GM21515 (cell line): ENCODE results near the gene SLC51B.
A peak's percentile ranks its signal among the peaks of the same experiment; 100 is the strongest.
"Not testable (repeated sequence)": the region's sequence is repeated elsewhere in the genome, so short reads cannot be mapped to it uniquely, and the experiment has no call there.

Source experiments
- ATAC-seq: cut with Tn5 transposase; IDR thresholded peaks from one replicate; pipeline ENCODE4 v1.9.1; 2021; ENCODE audit not compliant: unreplicated experiment

Gene SLC51B

DNA sequence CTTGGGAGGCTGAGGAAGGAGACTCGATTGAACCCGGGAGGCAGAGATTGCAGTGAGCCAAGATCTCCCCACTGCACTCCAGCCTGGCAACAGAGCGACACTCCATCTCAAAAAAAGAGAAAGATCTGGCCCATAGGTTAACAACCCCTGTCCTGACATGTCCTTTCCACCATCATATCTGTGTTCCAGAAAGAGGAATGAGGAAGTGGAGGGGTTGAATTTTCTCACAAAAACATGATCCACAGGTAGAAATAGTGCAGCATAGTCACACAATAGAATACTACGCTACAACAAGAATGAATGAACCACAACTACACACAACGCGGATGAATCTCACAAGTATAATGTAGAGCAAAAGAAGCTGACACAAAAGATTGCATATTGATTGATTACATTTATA lies 4.7 kb upstream of the SLC51B start:
- no peak for ATAC-seq

DNA sequence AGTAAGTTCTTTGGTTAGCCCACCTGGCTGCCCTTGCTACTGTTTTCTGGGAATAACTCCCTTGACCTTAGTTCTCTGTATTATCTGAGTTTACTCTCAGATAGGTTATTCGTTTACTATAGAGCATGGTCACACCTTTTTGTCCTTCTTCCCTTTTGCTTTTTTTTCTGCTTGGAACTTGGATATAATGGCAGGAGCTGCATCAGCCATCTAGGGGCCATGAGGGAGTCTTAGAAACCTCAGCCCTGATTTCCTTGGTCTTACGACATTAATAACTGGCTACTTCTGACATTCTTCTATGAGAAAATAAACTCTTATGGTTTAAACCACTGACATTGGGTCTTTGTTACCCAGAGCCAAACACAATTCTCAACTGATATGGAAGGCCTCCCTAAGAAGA lies 3.4 kb upstream of the SLC51B start:
- ATAC-seq: no peak

DNA sequence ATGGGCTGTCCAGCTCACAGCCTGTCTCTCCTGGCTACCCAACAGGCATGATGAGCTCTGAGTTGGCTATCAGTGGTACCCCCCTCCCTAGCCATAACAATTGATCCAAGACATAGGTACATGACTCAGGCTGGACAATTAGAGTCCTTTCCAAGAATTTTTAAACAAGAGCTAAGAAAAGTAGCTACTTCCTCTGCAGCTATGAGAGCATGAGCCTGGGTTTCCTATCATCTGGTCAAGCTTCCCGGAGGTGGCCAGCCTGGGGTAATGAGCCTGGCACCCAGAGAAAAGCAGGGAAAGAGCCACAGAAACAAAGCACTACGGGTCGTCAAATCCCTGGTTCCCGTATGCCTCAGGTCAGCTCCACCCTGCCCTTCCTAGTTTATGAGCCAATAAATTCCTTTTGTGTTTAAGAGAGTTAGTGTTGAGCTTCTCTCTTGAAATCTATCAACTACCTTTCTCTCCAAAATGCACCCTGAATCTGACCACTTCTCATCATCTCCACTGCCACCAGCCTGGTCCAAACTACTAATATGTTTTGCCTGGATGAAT lies 2.3 kb upstream of the SLC51B start:
- no peak for ATAC-seq

DNA sequence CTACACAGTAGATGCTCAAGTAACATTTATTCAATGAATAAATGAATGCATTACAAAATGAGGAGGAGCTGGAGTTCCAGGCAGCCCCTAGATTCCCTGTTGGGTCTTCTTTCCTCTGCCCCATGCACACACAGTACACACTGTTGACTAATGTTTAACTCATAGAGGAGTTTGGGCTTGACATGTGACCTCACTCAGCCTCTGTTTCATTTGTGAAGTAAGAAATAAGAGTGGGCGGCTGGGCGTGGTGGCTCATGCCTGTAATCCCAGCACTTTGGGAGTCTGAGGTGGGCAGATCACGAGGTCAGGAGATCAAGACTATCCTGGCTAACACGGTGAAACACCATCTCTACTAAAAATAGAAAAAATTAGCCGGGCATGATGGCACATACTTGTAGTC lies 969 bp upstream of the SLC51B start:
- ATAC-seq: not testable (repeated sequence)

DNA sequence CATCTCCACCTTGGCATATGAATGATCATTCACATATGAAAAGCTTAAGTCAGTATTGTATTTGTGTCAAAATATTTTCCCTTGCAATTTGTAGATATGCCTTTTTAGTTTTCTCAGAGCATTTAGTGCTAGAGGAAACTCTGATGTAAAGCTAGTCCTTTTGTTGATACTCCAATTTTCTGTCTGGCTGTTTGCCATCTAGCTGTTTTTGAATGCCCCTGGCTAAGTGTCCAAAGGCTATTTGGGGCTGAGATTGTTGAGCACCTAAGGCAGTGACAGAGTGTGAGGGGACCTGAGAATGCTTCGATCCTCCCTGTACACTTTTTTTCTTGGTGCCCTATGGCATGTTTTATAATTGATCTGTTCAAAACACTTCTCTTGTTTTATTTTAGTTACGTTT lies 3.1 kb downstream of the SLC51B start:
- no peak for ATAC-seq

DNA sequence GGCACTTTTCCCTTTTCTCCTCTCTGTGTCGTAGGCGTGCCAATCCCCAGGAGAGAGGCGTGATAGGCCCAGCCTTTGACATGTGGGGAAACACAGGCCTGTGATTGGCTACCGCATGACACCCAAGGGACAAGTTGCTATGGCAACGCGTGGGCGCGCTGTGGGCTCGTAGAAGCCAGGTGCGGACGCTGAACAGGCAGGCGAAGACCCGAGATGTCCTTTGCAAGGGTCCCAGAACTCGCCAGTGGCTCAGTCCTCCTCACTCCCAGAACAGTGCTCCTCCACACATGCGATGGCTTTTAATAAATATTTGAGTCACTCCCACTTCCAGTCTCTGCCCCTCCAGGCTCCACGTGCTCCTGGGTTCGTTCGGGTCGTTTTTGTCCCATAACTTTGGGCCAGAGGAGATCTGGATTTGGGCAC lies 4.2 kb downstream of the SLC51B start:
- peak; percentile 77 for ATAC-seq

DNA sequence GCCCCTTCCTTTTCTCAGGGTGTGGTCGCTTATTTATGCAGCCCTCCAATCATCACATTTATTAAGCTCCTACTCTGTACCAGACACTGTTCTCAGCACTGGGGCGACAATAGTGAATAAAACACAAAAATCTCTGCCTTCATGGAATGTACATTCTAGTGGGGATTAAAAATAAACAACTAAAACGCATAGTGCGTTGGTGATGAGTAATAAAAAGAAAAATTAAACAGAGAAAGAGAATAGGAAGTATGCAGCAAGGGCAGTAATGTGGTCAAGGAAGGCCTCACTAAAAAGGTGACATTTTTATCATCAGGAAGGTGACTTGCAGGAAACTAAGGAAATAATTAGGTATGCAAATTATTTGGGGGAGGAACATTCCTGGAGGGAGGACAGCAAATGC lies 5.1 kb downstream of the SLC51B start:
- ATAC-seq: no peak

DNA sequence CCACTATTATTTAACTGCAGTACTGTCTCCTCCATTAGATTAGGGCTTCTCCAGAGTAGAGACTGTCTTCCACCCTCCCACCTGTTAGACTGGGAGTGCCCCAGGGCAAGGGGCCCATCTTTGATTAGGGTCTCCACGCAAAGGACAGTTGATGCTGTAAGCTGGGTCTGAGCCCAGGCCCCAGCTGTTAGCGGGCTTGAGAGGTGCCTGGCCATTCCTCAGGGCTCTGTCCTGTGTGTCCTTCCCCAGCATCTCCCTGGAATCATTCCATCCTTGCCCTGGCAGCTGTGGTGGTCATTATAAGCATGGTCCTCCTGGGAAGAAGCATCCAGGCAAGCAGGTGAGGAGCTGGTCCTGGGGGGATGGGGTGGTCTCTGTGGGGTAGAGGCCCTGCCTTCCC lies 6.1 kb downstream of the SLC51B start:
- ATAC-seq: no peak

DNA sequence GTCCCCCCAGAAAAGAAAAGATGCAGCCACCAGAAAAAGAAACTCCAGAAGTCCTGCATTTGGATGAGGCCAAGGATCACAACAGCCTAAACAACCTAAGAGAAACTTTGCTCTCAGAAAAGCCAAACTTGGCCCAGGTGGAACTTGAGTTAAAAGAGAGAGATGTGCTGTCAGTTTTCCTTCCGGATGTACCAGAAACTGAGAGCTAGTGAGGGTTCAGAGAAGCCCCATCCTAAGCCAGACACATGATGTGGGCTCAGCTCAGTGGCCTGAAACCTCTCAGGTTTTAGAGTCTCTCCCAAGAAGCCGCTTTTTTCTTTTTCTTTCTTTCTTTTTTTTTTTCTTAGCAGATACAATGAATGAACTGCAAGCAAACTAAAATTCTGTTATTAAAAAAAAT lies 7.8 kb downstream of the SLC51B start:
- ATAC-seq: no peak

DNA sequence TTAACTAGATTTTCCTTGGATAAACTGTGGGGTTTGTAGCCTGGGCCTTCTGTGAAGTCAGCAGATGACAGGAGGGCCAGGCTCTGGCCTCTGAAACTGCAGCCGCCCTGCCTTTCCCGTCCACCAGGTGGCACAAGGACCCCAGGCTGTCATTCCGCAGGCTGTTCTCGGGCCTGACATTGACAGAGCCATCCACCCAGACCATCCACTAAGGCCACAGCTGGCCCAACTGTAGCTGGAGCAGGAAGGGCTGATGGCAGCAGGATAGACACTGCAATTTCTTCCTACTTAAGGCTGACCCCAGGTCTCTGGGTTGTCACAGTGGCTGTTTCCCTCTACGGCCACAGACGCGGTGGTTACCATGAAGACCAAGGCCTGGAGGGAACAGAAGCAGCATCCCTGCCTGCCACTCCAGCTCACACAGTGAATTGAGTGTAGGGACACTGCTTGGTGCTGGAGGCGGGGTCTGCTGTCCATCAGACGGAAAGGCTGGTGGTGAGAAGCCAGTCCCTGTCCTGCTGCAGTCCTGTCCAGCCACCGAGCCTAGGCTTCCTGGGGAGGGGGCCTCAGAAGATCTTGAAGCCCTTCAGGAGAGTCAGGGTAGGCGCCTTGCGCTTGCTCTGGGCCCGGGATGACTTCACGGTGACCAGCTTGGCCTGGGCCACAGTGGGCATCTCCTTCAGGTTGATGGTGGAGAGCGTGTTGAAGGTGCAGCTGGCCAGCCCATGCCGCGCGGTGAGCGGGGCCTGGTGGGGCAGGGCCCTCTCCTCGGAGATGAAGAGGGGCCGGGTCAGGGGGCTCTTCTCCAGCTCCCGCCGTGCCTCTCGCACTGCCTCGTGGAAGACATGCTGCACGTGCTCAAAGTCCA lies 9.4 kb downstream of the SLC51B start:
- no peak for ATAC-seq

DNA sequence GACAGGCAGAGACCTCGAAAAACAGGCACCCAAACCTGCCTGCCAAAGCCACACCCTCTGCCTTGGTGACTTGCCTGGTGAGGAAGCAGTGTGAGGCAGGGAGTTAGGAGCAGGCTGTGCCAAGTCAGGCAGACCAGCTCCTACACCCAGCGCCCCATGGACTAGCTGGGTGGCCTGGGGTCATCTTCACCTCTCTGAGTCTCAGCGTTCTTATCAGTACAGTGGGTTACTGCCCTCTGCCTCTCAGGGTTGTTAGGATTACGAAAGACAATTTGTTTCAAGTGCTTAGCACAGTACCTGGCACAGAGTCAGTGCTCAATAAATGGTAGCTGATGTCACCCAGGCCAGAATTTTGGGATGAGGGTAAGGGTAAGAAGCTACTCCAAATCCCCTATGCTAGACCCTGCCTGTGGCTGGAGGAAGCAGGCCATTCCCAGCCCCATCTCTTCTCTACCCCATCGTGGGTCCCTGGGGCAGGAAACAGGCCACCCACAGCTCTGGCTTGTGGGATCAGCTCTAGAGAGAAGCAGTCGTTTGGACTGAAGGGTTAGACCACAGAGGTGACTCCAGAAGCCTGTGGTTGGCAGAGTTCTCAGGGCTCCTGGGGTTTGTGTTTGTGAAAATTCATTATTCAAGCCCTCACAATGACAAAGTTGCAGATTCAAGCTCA lies 10.1 kb downstream of the SLC51B start:
- no peak for ATAC-seq

DNA sequence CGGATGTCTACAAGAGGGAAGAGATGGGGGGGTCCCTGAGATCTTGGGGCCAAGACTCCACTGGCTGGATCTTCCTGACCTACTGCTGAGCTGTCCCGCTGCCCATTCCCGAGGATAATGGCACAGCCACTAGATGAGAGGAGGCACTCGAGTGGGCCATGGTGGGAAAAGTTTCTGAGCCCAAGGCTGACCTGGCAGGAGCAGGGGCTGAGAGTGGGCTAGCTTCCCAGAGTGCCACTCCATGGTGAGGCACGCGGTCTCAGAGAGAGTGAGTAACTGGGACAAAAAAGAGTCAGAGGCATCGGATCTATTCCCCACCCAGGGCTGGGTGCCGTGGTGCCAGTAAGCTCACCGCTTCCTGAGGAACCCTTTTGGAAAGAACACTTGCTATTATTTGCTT lies 10.9 kb downstream of the SLC51B start:
- ATAC-seq: no peak

DNA sequence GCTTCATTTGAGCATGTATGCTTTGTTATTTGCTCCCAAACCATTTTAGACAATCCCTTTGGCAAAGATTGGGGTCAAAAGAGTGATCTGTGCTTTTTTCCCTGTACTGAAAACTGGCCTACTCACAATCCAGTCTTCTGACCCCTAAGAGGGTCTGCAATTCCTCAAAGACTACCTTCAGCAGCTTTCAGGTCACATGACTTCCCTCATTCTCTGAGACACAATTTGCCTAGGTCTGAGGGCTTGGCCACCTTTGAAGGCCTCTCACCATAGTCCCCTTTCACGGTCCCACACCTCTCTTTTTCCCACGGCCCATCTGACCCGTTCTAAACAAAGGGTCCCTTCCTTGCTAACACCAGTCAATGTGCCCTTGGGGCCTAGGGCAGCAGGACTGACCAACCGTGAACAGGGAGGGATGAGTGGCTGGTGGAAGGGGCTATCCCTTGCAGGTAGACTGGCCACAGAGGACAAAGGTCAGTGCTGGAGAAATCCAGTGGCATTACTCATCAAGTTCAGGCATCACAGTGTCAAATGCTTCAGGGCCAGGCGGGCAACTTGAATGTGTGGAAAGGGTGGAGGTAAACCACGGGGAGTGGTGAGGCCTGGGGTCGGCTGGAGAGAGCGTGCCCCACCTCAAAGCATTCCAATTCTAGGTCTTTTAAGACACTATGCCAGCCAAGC lies 11.8 kb downstream of the SLC51B start:
- no peak for ATAC-seq

DNA sequence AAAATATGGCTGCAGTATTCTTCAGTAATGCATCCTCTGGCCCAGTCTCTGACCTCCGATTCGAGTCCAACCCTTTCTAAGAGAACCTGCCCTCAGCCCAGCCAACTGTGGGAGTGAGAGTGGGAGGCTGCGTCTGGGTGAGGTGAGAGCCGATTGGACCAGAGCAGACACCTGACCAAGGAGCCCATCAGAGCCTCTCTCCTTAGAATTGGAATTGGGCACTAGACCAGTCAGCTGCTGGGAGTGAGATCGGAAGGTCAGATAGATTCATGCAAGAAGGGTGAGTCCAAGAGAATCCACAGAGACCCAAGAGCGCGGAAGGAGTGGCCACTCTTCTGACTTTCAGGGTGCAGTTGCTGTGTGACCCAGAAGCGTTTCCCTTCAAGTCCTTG lies 12.4 kb downstream of the SLC51B start:
- ATAC-seq: no peak

DNA sequence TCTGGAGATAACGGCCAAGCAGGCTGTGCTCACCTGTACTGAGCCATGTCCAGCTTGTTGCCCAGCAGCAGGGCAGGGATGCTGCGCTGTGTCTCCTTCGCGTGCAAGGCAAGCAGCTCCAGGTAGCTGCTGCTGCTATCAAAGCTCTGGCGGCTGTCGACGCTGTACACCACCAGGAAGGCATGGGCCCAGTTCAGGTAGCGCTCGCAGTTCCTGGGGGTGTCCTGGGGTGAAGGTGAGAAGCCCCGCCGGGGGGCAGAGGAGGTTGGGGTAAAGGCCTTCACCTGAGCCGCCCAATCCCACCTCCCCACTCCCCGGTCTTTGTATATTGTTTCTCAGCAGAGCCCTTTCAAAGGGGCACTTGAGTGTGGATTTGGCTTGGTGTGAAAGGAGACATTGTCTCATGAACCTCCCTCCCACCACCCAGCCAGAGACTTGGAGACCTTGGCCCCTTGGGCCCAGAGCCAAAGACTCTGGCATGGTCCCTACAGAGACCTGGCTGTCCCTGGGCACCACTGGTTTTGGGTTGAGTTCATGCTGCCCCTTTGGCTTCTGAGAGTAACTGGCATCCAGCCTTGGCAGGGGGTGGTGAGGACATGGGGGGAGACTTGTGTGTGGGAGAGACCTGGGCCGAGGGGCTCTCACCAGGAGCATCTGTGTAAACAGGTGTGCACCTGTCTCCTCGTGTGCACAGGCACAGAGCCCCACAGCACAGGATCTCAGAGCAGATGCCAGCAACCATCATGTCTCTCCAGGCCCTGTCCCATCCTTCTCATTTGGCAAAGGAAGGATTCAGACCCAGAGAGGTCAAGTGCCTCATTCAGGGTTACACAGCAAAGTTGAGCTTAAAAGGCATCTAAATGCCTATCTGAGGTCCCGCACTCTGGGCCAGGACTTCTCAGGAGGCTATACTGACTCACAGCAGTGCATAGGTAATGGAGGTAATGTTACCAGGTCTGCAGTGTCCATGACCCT lies 13.5 kb downstream of the SLC51B start:
- no peak for ATAC-seq

DNA sequence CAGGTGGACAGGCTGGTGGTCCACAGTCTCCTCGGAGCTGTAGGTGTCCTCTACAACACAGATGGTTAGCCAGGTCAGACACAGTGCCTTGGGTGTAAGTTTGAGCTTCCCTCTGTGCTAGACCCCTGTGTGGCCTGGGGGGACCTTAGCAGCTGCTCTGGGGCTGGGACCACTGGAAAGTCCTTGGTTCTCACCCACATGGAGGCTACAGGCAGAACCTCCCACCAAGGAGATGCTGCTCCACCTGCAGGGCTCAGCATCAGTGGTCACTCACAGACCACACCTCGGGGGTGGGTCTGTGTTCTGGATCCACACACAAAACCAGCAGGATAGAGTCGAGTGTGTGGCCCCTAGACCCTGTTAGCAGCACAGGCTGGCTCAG lies 14.2 kb downstream of the SLC51B start:
- no peak for ATAC-seq

DNA sequence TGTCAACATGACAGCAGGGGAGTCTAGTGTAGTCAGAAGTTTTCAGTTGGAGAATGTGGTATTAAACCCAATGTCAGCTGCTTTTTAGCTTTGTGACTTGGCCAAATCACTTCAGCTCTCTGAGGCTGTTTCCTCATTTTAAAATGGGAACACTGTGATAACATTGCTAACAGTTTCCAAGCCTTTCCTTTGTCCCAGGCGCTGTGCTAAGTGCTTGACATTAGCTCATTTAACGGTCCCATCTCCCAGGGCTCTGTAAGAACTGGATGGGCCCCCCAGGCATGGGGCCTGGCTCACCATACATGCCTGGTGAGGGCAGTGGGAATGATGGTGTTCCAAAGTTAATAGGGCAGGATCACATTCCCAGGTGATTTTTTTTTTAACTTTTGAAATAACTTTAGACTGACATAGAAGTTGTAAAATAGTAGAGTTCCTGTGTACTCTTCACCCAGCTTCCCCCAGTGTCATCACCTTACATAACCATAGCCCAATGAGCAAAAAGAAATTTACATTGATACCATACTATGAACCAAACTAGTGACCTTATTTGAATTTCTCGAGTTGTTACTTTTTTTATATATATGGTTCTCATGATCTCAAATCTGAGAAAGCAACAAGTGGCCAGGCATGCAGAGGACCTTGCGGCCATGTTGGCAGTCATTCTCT lies 14.9 kb downstream of the SLC51B start:
- no peak for ATAC-seq

DNA sequence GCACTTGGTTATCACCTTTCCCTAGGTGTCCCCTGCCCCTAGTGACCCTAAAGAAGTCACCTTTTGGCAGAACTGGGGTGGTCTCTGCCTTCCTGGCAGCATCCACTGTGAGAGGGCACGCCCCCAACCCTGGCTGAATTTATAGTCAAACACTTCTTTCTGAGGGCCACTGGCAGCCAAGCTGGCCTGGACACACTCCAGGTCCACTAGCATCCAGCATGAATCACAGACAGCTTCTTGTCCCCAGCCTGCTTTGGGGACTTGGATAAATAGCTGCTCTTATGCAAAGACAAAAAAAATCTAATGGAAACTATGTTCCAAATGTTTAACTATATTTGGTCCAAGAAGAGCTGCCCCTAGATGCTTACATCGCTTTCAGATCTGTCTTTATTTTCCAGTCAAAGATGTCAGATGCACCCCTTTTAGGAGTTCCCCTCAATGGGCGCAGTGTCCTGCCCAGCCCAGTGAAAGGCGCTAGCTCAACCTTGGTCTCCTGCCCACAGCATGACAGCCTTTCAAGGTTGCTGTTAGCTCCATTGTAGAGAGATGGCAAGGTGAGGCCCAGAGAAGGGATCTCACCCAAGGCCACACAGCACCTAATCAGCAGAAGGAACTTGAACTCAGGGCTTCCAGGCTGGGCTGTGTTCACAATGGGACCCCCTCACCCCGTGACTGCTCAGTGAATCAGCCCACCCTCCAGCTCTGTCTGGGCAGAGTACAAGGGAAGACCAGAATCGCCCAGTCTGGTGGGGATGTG lies 15.6 kb downstream of the SLC51B start:
- no peak for ATAC-seq

DNA sequence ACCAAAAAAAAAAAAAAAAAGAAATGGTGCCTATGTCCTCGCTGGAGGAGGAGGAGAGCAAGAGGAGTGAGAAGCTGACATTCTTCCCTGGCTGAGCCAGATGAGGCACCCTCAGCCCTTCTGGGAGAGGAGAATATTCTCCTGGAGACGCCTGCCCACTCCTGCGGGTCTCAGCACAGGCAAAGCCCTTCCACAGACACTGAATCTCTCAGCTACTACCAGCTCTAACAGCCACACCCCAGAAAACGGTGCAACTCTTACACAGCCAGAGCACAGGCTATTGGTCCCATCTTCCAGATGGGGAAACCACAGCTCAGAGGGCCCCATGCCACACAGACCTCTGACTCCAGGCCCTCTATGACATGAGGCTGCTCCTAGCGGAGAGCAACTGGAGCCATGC lies 16.9 kb downstream of the SLC51B start:
- ATAC-seq: no peak
